HEK293 (cell line): Measurements from ENCODE around the gene FRMD8.

ENCODE experiments used
- CTCF ChIA-PET: fragments of 350-600 bp; formaldehyde crosslinking; extraction: SDS; loops from one replicate; lab custom pipeline; 2021; ENCODE audit warnings: antibody characterized with exemption; lab: Yijun Ruan, JAX
- POLR2A ChIA-PET: fragments of 300-600 bp; formaldehyde crosslinking; extraction: SDS; loops from one replicate; lab custom pipeline; 2020; ENCODE audit warnings: antibody characterized with exemption, inconsistent platforms; lab: Yijun Ruan, JAX
- H3K27ac ChIP-seq: fragments of 200-500 bp; sonication (Bioruptor generic); 2 replicates; pipeline ENCODE4 v1.5.1; 2014; ENCODE audit warnings: low read depth, low read length, control low read depth, inconsistent platforms; ENCODE audit errors: extremely low read depth
- H3K36me3 ChIP-seq, 2 experiments: fragments of 200-500 bp in 1 of 2; sonication (Bioruptor generic) in 1 of 2; 1 replicate in 1 of 2; 2 replicates in 1 of 2; pipeline ENCODE4 v1.5.1; 2014 to 2017; ENCODE audit warnings: inconsistent platforms in 2 of 2, low read length in 2 of 2; ENCODE audit not compliant: control insufficient read depth in 2 of 2, insufficient read depth in 1 of 2
- H3K4me1 ChIP-seq: fragments of 200-500 bp; sonication (Bioruptor generic); 2 replicates; pipeline ENCODE4 v1.5.1; 2014; ENCODE audit warnings: mild to moderate bottlenecking, low read length, inconsistent platforms; ENCODE audit not compliant: control insufficient read depth, insufficient read depth
- H3K4me3 ChIP-seq: 2 replicates; pipeline ENCODE4 v1.5.1; 2011; ENCODE audit warnings: low read depth, mild to moderate bottlenecking, control low read depth, low read length, moderate library complexity
- H3K9me3 ChIP-seq: fragments of 200-500 bp; sonication (Bioruptor generic); 2 replicates; pipeline ENCODE4 v1.5.1; 2014; ENCODE audit warnings: low read depth, low read length, inconsistent platforms; ENCODE audit not compliant: control insufficient read depth, insufficient read depth
- HIC1 ChIP-seq: fragments of 450-650 bp; formaldehyde crosslinking; IDR thresholded peaks from 2 replicates; pipeline ENCODE4 v1.5.1; 2016; ENCODE audit warnings: missing biosample characterization, missing genetic modification characterization
- HOXD13 ChIP-seq: sonication (generic); formaldehyde crosslinking; IDR thresholded peaks from 2 replicates; pipeline ENCODE4 v1.8.0; 2022; ENCODE audit warnings: missing genetic modification reagents, borderline replicate concordance
- OSR2 ChIP-seq: fragments of 450-650 bp; formaldehyde crosslinking; IDR thresholded peaks from 2 replicates; pipeline ENCODE4 v1.5.1; 2016; ENCODE audit warnings: missing biosample characterization, missing genetic modification characterization
- PRDM2 ChIP-seq: fragments of 450-650 bp; formaldehyde crosslinking; IDR thresholded peaks from 2 replicates; pipeline ENCODE4 v1.5.1; 2016; ENCODE audit warnings: missing biosample characterization, missing genetic modification characterization, borderline replicate concordance
- SP3 ChIP-seq: fragments of 450-650 bp; formaldehyde crosslinking; IDR thresholded peaks from 2 replicates; pipeline ENCODE4 v1.5.1; 2016; ENCODE audit warnings: missing biosample characterization, missing genetic modification characterization
- SP7 ChIP-seq: fragments of 450-650 bp; formaldehyde crosslinking; IDR thresholded peaks from 2 replicates; pipeline ENCODE4 v1.5.1; 2016; ENCODE audit warnings: missing biosample characterization, missing genetic modification characterization
- ZBTB6 ChIP-seq: fragments of 450-650 bp; formaldehyde crosslinking; IDR thresholded peaks from 2 replicates; pipeline ENCODE4 v1.5.1; 2017; ENCODE audit warnings: missing biosample characterization, missing genetic modification characterization
- ZBTB7A ChIP-seq: fragments of 450-650 bp; formaldehyde crosslinking; IDR thresholded peaks from 2 replicates; pipeline ENCODE4 v1.5.1; 2016; ENCODE audit warnings: low read depth, missing biosample characterization, missing genetic modification characterization
- ZNF121 ChIP-seq: fragments of 450-650 bp; formaldehyde crosslinking; IDR thresholded peaks from 2 replicates; pipeline ENCODE4 v1.5.1; 2016; ENCODE audit warnings: missing biosample characterization, missing genetic modification characterization
- ZNF16 ChIP-seq: fragments of 450-650 bp; formaldehyde crosslinking; IDR thresholded peaks from 2 replicates; pipeline ENCODE4 v1.5.1; 2016; ENCODE audit warnings: low read depth, missing biosample characterization, missing genetic modification characterization
- ZNF169 ChIP-seq: fragments of 450-650 bp; formaldehyde crosslinking; IDR thresholded peaks from 2 replicates; pipeline ENCODE4 v1.5.1; 2016; ENCODE audit warnings: missing biosample characterization, missing genetic modification characterization
- ZNF248 ChIP-seq: fragments of 450-650 bp; formaldehyde crosslinking; IDR thresholded peaks from 2 replicates; pipeline ENCODE4 v1.5.1; 2017; ENCODE audit warnings: missing biosample characterization, missing genetic modification characterization
- ZNF280D ChIP-seq: fragments of 450-650 bp; formaldehyde crosslinking; IDR thresholded peaks from 2 replicates; pipeline ENCODE4 v1.5.1; 2016; ENCODE audit warnings: missing biosample characterization, missing genetic modification characterization
- ZNF302 ChIP-seq: fragments of 450-650 bp; formaldehyde crosslinking; IDR thresholded peaks from 2 replicates; pipeline ENCODE4 v1.5.1; 2016; ENCODE audit warnings: missing biosample characterization, missing genetic modification characterization, low read depth
- ZNF362 ChIP-seq: fragments of 450-650 bp; formaldehyde crosslinking; IDR thresholded peaks from 2 replicates; pipeline ENCODE4 v1.5.1; 2016; ENCODE audit warnings: missing biosample characterization, missing genetic modification characterization
- ZNF366 ChIP-seq: fragments of 450-650 bp; formaldehyde crosslinking; conservative IDR thresholded peaks from 2 replicates; pipeline ENCODE4 v1.5.1; 2016; ENCODE audit warnings: missing biosample characterization, missing genetic modification characterization
- ZNF521 ChIP-seq: fragments of 450-650 bp; formaldehyde crosslinking; IDR thresholded peaks from 2 replicates; pipeline ENCODE4 v1.5.1; 2017; ENCODE audit warnings: missing biosample characterization, mild to moderate bottlenecking, missing genetic modification characterization
- ZNF555 ChIP-seq: fragments of 450-650 bp; formaldehyde crosslinking; conservative IDR thresholded peaks from 2 replicates; pipeline ENCODE4 v1.5.1; 2017; ENCODE audit warnings: missing biosample characterization, mild to moderate bottlenecking, missing genetic modification characterization, inconsistent platforms
- ZNF571 ChIP-seq: fragments of 450-650 bp; formaldehyde crosslinking; IDR thresholded peaks from 2 replicates; pipeline ENCODE4 v1.5.0; 2017; ENCODE audit warnings: missing biosample characterization, missing genetic modification characterization
- ZNF707 ChIP-seq: fragments of 450-650 bp; formaldehyde crosslinking; IDR thresholded peaks from 2 replicates; pipeline ENCODE4 v1.5.1; 2016; ENCODE audit warnings: missing biosample characterization, missing genetic modification characterization
- ZNF76 ChIP-seq: fragments of 450-650 bp; formaldehyde crosslinking; IDR thresholded peaks from 2 replicates; pipeline ENCODE4; 2016; ENCODE audit warnings: low read depth, missing biosample characterization, missing genetic modification characterization, borderline replicate concordance
- ZNF830 ChIP-seq: fragments of 450-650 bp; IDR thresholded peaks from 2 replicates; pipeline ENCODE4 v1.5.0; 2018; ENCODE audit warnings: missing biosample characterization, missing genetic modification characterization, low read depth, mild to moderate bottlenecking, moderate library complexity
- ZXDB ChIP-seq: fragments of 450-650 bp; formaldehyde crosslinking; IDR thresholded peaks from 2 replicates; pipeline ENCODE4 v1.5.1; 2016; ENCODE audit warnings: missing biosample characterization, missing genetic modification characterization

FRMD8 gene

GRCh38 chr11:65382804-65383368 lies 3.6 kb upstream of the FRMD8 start (continued):
- no peak for TF ChIP-seq PRDM2 (tag by site-specific recombination)
- TF ChIP-seq ZNF121 (tag by site-specific recombination) = no peak
- no peak for TF ChIP-seq ZBTB7A (tag by site-specific recombination)
- TF ChIP-seq ZNF366 = peak; percentile 76; the same call in 1 of the 2 replicates
- no peak for TF ChIP-seq ZNF248
- peak; percentile 42; the same call in 1 of the 2 replicates for TF ChIP-seq ZNF76 (tag by site-specific recombination)
- TF ChIP-seq OSR2 (tag by site-specific recombination) = no peak
- peak; percentile 18 for TF ChIP-seq SP7 (tag by site-specific recombination)
- TF ChIP-seq HOXD13 (CRISPR knock-in tag) = 0 out of 2 replicates have a peak, but pooled peaks have one; percentile 35

- Histone ChIP-seq H3K36me3 (peaks cover 0 to 7% of the 10 kb centered on the region in 2 experiments; a peak in 1 of 3 replicates), H3K9me3 (no peaks in the 10 kb centered on the region), H3K4me1 (peaks cover 6% of the 10 kb centered on the region; the same call in 1 of the 2 replicates), H3K4me3 (no peak overlapping the region), H3K27ac (peak overlapping the region; percentile 8; the same call in 1 of the 2 replicates)
- POLR2A ChIA-PET = interaction anchor here (1.1 to 8.3 kb wide), 3 partner anchors 38 to 116 kb away, joined by 5 to 110 read pairs (median 14); partner anchors contain the start of genes MALAT1 and NEAT1
- CTCF ChIA-PET = interaction anchor here (0.7 to 2.5 kb wide), 2 partner anchors 88 to 115 kb away, joined by 4 to 7 read pairs; partner anchors contain the start of gene MALAT1
- TF ChIP-seq ZNF521 (tag by site-specific recombination) (no peak), ZNF169 (tag by site-specific recombination) (no peak), ZBTB6 (tag by site-specific recombination) (no peak), ZNF830 (tag by site-specific recombination) (no peak), ZXDB (tag by site-specific recombination) (no peak), ZNF302 (tag by site-specific recombination) (no peak), ZNF280D (tag by site-specific recombination) (no peak), ZNF707 (tag by site-specific recombination) (no peak), ZNF121 (tag by site-specific recombination) (no peak), SP3 (no peak), ZNF555 (tag by site-specific recombination) (no peak), ZNF362 (tag by site-specific recombination) (no peak), HIC1 (tag by site-specific recombination) (no peak), ZNF16 (tag by site-specific recombination) (no peak), ZNF571 (tag by site-specific recombination) (no peak)
Observed at GRCh38 chr11:65383778-65384177, 2.7 kb upstream of the FRMD8 start.
